GM12891 (cell line): Measurements from ENCODE around the gene ATXN7.

Source experiments
- PAX5 ChIP-seq: IDR thresholded peaks from 2 replicates; pipeline ENCODE4 v1.6.1; 2011; ENCODE audit warnings: low read length, moderate library complexity, mild to moderate bottlenecking; ENCODE audit not compliant: insufficient read depth, severe bottlenecking
- POLR2A ChIP-seq: IDR thresholded peaks from 2 replicates; pipeline ENCODE4 v1.6.1; 2011; ENCODE audit warnings: low read depth, low read length, control low read depth
- POLR2AphosphoS5 ChIP-seq: IDR thresholded peaks from 2 replicates; pipeline ENCODE4 v1.6.1; 2011; ENCODE audit warnings: low read depth, low read length, control low read depth
- POU2F2 ChIP-seq: IDR thresholded peaks from 2 replicates; pipeline ENCODE4 v1.6.1; 2011; ENCODE audit warnings: low read depth, mild to moderate bottlenecking, control low read depth, low read length, moderate library complexity
- TAF1 ChIP-seq: IDR thresholded peaks from 2 replicates; pipeline ENCODE4 v1.6.1; 2011; ENCODE audit warnings: low read depth, low read length, control low read depth

GRCh38 chr3:64027658-64028057 is 164.0 kb downstream of the ATXN7 start:
- TF ChIP-seq POLR2A, result no peak
- TF ChIP-seq POLR2AphosphoS5, result no peak
- no peak for TF ChIP-seq POU2F2
- no peak for TF ChIP-seq TAF1
- TF ChIP-seq PAX5, result no peak
